BJ (cell line): ENCODE results near the gene MT1F. TPM values are rescaled to one million over a fixed set of nuclear protein-coding genes. Genes with fewer than 3 reads are reported as not detected.
A peak's percentile ranks its signal among the peaks of the same experiment; 100 is the strongest.

Experiments used
- CTCF ChIA-PET: fragments of 350-600 bp; formaldehyde crosslinking; extraction: SDS; loops from one replicate; lab custom pipeline; 2021; ENCODE audit warnings: antibody characterized with exemption, inconsistent platforms; lab: Yijun Ruan, JAX
- POLR2A ChIA-PET: fragments of 300-600 bp; sonication (Branson Sonifier 250); formaldehyde crosslinking; extraction: SDS; loops from one replicate; lab custom pipeline; 2021; ENCODE audit warnings: antibody characterized with exemption; lab: Charles Lee
- DNase-seq: peaks from one replicate; pipeline ENCODE4 v3.0.0-alpha.2; 2011; ENCODE audit warnings: low read depth
- H3K27me3 ChIP-seq: 2 replicates; pipeline ENCODE4 v1.6.0; 2011; ENCODE audit warnings: low read length; ENCODE audit not compliant: control insufficient read depth, insufficient read depth
- H3K36me3 ChIP-seq: 2 replicates; pipeline ENCODE4 v1.5.1; 2011; ENCODE audit warnings: low read length; ENCODE audit not compliant: control insufficient read depth, insufficient read depth
- H3K4me3 ChIP-seq: 2 replicates; pipeline ENCODE4 v1.5.1; 2011; ENCODE audit warnings: low read depth, mild to moderate bottlenecking, control low read depth, low read length
- CTCF ChIP-seq: IDR thresholded peaks from 2 replicates; pipeline ENCODE4 v1.5.1; 2011; ENCODE audit warnings: low read depth, mild to moderate bottlenecking, control low read depth, inconsistent platforms, low read length, moderate library complexity; ENCODE audit not compliant: insufficient read depth
- polyA plus RNA-seq: library from polyadenylated mRNA; depleted of rRNA; stranded (reverse); fragments of >200 nt; gene quantifications from 2 replicates; pipeline ENCODE4 v1.2.3, GENCODE V29; 2011

MT1F gene
- polyA plus RNA-seq, 1 experiment = 11.3 TPM

GRCh38 chr16:56688762-56689161 lies 31.0 kb downstream of the MT1F start:
- CTCF ChIA-PET = interaction anchor here (1.2 to 1.3 kb wide), 2 partner anchors 13 to 101 kb away, joined by 4 to 5 read pairs; no protein-coding TSS in a partner anchor
- no peaks in the 10 kb centered on the region for H3K27me3 ChIP-seq
- POLR2A ChIA-PET = no interaction called here
- no peak overlapping the region for H3K4me3 ChIP-seq
- TF ChIP-seq CTCF = no peak
- no peaks in the 10 kb centered on the region for H3K36me3 ChIP-seq
- DNase-seq = no peak

DNA sequence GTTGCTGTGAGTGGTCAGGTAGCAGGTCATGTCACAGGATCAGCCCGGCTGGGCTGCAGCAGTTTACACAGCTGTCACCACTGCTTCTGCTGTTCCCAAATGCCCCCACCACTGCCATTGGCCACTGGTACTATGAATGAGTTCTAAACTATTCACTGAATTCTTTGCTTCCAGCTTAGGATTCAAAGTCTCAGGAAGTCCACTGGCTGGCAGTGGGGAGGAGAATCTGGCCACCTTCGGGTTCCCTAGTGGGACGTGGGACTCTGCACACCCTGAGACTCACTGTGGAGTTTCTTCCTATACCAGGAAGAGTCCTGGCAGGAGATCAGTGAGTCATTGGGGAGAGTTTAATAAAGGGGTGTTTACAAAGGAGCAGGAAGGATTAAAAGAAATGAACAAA lies 31.4 kb downstream of the MT1F start:
- no peak for TF ChIP-seq CTCF
- Histone ChIP-seq H3K4me3 (no peak overlapping the region), H3K36me3 (no peaks in the 10 kb centered on the region), H3K27me3 (no peaks in the 10 kb centered on the region)
- no peak for DNase-seq
- POLR2A ChIA-PET = no interaction called here
- CTCF ChIA-PET = interaction anchor here (1.2 to 1.3 kb wide), 2 partner anchors 13 to 100 kb away, joined by 4 to 5 read pairs; no protein-coding TSS in a partner anchor

DNA sequence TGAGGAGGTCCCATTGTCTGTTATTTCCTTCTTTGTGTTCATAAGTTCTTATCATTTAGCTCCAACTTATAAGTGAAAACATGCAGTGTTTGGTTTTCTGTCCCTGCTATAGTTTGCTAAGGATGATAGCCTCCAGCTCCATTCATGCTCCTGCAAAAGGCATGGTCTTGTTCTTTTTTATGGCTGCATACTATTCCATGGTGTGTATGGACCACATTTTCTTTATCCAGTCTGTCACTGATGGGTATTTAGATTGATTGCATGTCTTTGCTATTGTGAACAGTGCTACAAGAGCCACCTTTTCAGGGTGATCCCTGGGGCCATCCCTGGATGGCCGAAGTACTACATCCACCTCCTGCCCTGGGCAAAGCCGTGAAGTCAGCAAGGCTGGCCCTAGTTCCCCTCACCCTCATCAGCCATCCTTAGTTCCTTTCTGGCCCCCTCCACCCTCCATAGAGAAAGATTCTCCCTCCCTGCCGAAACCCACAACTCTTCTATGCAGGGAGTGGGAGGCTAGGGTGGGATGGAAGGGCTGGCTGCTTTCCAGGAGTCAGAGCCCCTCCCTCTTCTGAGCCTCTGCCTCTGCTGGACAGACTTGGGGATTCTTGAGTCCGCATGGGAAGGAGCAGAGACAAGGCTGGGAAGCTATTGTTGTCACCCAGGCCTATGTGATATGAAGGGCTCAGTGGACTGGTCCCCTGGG lies 32.8 kb downstream of the MT1F start:
- DNase-seq = no peak
- ChIA-PET CTCF (interaction anchor here (0.7 kb wide), 1 partner anchor 114 kb away, joined by 3 read pairs; no protein-coding TSS in a partner anchor), POLR2A (no interaction called here)
- TF ChIP-seq CTCF = no peak
- H3K4me3 ChIP-seq = no peak overlapping the region
- no peaks in the 10 kb centered on the region for H3K27me3 ChIP-seq
- H3K36me3 ChIP-seq = no peaks in the 10 kb centered on the region

GRCh38 chr16:56691885-56692284 lies 34.1 kb downstream of the MT1F start:
- H3K36me3 ChIP-seq = no peaks in the 10 kb centered on the region
- ChIA-PET POLR2A (no interaction called here), CTCF (interaction anchor here (1.3 to 1.9 kb wide), 2 partner anchors 10 to 91 kb away, joined by 4 to 7 read pairs; no protein-coding TSS in a partner anchor)
- H3K4me3 ChIP-seq = no peak overlapping the region
- peak; percentile 26 for DNase-seq
- H3K27me3 ChIP-seq = no peaks in the 10 kb centered on the region
- TF ChIP-seq CTCF = no peak

- no peaks in the 10 kb centered on the region for H3K36me3 ChIP-seq
- CTCF ChIA-PET = no interaction called here
- no peak for TF ChIP-seq CTCF
- no peak for DNase-seq
- no peaks in the 10 kb centered on the region for H3K27me3 ChIP-seq
- POLR2A ChIA-PET = no interaction called here
- no peak overlapping the region for H3K4me3 ChIP-seq
Observed at GRCh38 chr16:56695246-56695645, 37.5 kb downstream of the MT1F start.
